Ascending aorta (tissue), 2 donors: ENCODE data around the gene TAPBP. TPM values are rescaled to one million over a fixed set of nuclear protein-coding genes. Genes with fewer than 3 reads are reported as not detected.

Source experiments
- DNase-seq, 2 donors: peaks; one replicate each; pipeline ENCODE4 v3.0.0-alpha.2; 2019; ENCODE audit warnings: low spot score in 2 of 2
- H3K27ac ChIP-seq, 2 donors: fragments of 200-600 bp; sonication (generic); one replicate each; pipeline ENCODE4 v1.5.1; 2016 to 2017; ENCODE audit warnings: mild to moderate bottlenecking in 1 of 2
- H3K27me3 ChIP-seq: fragments of 200-600 bp; sonication (generic); one replicate; pipeline ENCODE4 v1.5.1; 2017
- H3K36me3 ChIP-seq, 2 donors: fragments of 200-600 bp; sonication (generic); one replicate each; pipeline ENCODE4 v1.5.1; 2016
- H3K4me1 ChIP-seq, 2 donors: fragments of 200-600 bp; sonication (generic); one replicate each; pipeline ENCODE4 v1.5.1; 2016 to 2017; ENCODE audit warnings: mild to moderate bottlenecking in 1 of 2
- H3K4me3 ChIP-seq, 2 donors: fragments of 200-600 bp; sonication (generic); one replicate each; pipeline ENCODE4 v1.5.1; 2016 to 2017; ENCODE audit warnings: mild to moderate bottlenecking in 1 of 2
- H3K9me3 ChIP-seq, 2 donors: fragments of 200-600 bp; sonication (generic); one replicate each; pipeline ENCODE4 v1.5.1; 2016
- intact Hi-C: fragments of 100-400 bp; cut with DNase I; formaldehyde crosslinking; loops from one replicate; pipeline ENCODE4 v1.15.1; 2023
- total RNA-seq: library from RNA; depleted of rRNA; stranded (reverse); fragments of >200 nt; gene quantifications from one replicate; pipeline ENCODE4 v1.1.0, GENCODE V29; 2016
- TF ChIP-seq, protein P1 (sequence below), 3 experiments: fragments of 200-600 bp in 2 of 3; fragments of 450-650 bp in 1 of 3; sonication (generic) in 2 of 3; IDR thresholded peaks; one replicate each; pipeline ENCODE4 v1.5.1; 2016 to 2019; ENCODE audit warnings: antibody characterized with exemption in 3 of 3, mild to moderate bottlenecking in 1 of 3, moderate library complexity in 1 of 3

The TAPBP gene
- total RNA-seq, 1 donor from 2014 or later, result 185 TPM

GRCh38 chr6:33316603-33317418 is 2.9 kb upstream of the TAPBP start:
- Histone ChIP-seq H3K4me1 (peaks cover 15 to 53% of the 10 kb centered on the region in 2 donors), H3K27me3 (no peaks in the 10 kb centered on the region), H3K36me3 (peaks cover 17 to 28% of the 10 kb centered on the region in 2 donors), H3K9me3 (no peaks in the 10 kb centered on the region), H3K4me3 (peak overlapping the region; percentile 59 to 64), H3K27ac (peak overlapping the region; percentile 75 to 93)
- DNase-seq, result no peak
- TF ChIP-seq, protein P1, sequence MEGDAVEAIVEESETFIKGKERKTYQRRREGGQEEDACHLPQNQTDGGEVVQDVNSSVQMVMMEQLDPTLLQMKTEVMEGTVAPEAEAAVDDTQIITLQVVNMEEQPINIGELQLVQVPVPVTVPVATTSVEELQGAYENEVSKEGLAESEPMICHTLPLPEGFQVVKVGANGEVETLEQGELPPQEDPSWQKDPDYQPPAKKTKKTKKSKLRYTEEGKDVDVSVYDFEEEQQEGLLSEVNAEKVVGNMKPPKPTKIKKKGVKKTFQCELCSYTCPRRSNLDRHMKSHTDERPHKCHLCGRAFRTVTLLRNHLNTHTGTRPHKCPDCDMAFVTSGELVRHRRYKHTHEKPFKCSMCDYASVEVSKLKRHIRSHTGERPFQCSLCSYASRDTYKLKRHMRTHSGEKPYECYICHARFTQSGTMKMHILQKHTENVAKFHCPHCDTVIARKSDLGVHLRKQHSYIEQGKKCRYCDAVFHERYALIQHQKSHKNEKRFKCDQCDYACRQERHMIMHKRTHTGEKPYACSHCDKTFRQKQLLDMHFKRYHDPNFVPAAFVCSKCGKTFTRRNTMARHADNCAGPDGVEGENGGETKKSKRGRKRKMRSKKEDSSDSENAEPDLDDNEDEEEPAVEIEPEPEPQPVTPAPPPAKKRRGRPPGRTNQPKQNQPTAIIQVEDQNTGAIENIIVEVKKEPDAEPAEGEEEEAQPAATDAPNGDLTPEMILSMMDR (IDR thresholded peaks at IDR 0.05), result no peak
- intact Hi-C loops, result loop anchor here (1.0 to 10.0 kb wide), 3 partner anchors 18 to 1652 kb away; partner anchors contain the start of genes C6orf47, CSNK2B, GPANK1 and HSD17B8

DNA sequence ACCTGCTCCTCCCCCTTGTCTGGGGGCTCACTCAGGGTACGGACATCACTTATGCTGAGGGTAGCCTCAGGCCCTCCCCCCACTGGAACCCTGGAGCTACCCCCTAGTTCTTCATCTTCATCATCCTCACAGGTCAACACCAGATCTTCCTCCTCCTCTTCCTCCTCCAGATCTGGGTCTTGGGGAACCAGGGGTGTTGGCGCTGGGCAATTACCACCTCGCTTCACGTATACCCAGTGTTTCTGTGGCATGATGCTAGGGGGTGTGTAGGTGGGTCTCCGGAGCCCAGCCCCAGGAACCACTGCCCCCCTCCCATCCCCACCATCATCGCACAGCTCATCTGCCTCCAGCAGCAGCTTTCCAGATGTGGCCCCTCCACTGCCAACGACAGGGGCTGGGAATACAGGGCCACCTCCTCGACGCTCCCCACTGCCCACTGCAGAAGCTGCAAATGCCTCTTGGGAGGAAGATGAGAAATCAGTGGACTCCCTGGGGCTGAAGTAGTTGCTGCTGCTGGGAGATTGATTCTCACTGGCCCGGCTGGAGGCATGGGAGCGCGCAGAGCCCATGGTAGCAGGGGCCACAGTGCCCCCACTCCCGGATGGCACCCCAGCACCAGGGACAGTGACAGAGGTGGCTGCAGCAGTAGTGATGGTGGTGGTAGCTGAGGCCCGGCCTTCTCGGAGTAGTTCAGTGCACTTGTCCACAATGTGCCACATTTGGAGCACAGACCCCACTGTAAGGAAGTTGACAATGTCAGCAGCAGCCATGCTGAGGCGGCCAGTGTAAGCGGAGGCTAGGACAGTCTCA is 2.1 kb upstream of the TAPBP start:
- intact Hi-C loops, result loop anchor here (5.0 to 10.0 kb wide), 2 partner anchors 114 to 1651 kb away; partner anchors contain the start of genes C6orf47, CSNK2B, GPANK1 and HSD17B8
- Histone ChIP-seq H3K27me3 (no peaks in the 10 kb centered on the region), H3K27ac (peak overlapping the region; percentile 87 to 97), H3K4me1 (peaks cover 7 to 48% of the 10 kb centered on the region in 2 donors), H3K9me3 (no peaks in the 10 kb centered on the region), H3K4me3 (no peak overlapping the region), H3K36me3 (peaks cover 16 to 25% of the 10 kb centered on the region in 2 donors)
- DNase-seq, result no peak
- TF ChIP-seq, protein P1 (IDR thresholded peaks at IDR 0.05), result no peak

DNA sequence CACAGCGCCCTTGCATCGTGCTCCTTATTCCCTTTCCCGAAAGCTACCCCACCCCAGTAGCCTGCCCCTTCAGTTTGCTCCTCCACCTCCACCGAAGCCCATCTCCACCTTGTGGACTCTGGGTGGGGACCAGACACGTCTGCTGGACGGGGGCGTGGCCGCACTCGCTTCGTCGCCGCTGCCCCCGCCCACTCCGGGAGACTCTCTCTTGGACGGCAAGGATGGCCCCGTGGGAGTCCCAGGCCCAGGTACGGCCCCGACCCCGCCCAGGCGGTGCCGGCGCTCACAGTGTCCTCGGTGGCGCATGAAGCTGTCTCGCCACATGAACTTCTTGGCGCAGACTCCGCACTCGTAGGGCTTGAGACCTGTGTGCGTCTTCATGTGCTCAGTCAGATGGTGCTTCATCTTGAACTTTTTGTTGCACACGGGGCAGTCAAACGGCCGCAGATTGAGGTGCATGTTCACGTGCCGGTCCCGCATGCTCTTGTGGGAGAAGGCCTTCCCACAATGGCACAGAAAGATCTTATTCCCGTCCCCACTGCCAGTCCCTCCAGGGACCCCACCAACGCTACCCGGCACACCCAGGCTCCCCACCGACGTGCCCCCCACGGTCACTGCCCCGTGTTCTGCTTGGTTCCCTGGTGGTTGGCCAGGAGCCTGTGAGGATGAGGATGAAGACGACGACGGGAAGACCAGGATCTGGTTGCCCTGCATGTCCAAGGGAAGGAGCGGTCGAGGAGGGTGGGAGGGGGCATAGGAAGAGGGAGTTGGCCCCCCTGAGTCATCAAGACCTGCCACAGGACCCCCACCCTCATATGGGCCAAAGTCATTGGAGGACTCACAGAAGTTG is 1.3 kb upstream of the TAPBP start:
- no peaks in the 10 kb centered on the region for H3K9me3 ChIP-seq
- intact Hi-C loops, result loop anchor here (5.0 to 10.0 kb wide), 2 partner anchors 113 to 1650 kb away; partner anchors contain the start of genes C6orf47, CSNK2B, GPANK1 and HSD17B8
- H3K27me3 ChIP-seq, result no peaks in the 10 kb centered on the region
- no peak for DNase-seq
- peak overlapping the region in 1 of 2 donors; percentile 82 for H3K4me3 ChIP-seq
- TF ChIP-seq, protein P1 (IDR thresholded peaks at IDR 0.05), result no peak
- H3K27ac ChIP-seq, result peak overlapping the region; percentile 87 to 97
- peaks cover 0 to 41% of the 10 kb centered on the region in 2 donors for H3K4me1 ChIP-seq
- H3K36me3 ChIP-seq, result peaks cover 17 to 18% of the 10 kb centered on the region in 2 donors

GRCh38 chr6:33314515-33314942 is 651 bp upstream of the TAPBP start:
- Histone ChIP-seq H3K36me3 (peaks cover 11 to 14% of the 10 kb centered on the region in 2 donors), H3K4me3 (peak overlapping the region; percentile 60 to 82), H3K27me3 (no peaks in the 10 kb centered on the region), H3K4me1 (peaks cover 0 to 36% of the 10 kb centered on the region in 2 donors), H3K27ac (peak overlapping the region; percentile 87 to 97), H3K9me3 (no peaks in the 10 kb centered on the region)
- peak in 1 of 2 donors; percentile 87 for DNase-seq
- TF ChIP-seq, protein P1 (IDR thresholded peaks at IDR 0.05), result no peak
- intact Hi-C loops, result loop anchor here (10.0 kb wide), 1 partner anchor 1650 kb away; the partner anchor contains the start of genes C6orf47, CSNK2B, GPANK1 and LY6G5B
